Measurements from ENCODE around the gene STAM2.
"Not testable (repeated sequence)": the region's sequence is repeated elsewhere in the genome, so short reads cannot be mapped to it uniquely, and the experiment has no call there.

The STAM2 gene

DNA sequence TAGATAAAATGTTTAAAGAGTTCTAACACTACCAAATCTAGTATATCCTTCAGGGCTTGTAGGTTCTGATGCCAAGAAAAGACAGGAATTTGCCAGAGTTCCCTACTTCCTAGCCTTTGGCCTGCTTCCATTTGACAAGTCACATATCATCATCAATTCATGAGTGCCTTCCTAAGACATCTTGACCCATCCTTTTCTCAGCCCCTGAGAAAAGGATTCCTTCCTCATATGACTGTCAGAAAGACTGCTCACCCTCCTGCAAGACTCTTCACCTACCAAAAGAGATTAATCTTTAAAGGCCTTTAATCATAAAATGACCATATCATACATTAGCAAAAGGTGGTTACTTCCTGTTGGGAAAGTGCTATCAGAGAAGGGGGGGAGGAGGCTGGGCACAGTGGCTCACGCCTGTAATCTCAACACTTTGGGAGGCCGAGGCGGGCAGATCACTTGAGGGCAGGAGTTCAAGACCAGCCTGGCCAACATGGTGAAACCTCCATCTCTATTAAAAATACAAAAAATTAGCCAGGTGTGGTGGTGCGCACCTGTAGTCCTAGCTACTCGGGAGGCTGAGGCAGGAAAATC is 3.3 kb downstream of the STAM2 start:
- DNase-seq (ENCODE audit: low read depth): not testable (repeated sequence)

DNA sequence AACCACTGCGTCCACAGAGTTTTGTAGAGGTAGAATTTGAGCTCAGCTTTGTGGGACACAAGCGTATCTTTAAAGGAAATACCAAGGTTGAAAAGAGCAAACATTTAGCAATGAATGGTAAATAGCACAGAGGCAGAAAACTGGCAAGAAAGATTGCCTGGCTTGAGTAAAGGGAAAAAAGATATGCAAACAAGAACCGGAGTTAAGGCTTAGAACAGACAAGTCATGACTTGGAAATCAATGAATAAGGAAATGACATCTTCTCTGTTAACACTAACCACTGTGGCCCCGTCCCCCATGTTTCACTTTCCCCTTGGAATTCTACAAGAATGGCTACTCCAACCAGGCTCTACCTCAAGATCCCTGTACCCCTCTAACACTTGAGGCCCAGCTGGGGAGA is 3.8 kb downstream of the STAM2 start:
- DNase-seq (ENCODE audit: low read depth): no peak

DNA sequence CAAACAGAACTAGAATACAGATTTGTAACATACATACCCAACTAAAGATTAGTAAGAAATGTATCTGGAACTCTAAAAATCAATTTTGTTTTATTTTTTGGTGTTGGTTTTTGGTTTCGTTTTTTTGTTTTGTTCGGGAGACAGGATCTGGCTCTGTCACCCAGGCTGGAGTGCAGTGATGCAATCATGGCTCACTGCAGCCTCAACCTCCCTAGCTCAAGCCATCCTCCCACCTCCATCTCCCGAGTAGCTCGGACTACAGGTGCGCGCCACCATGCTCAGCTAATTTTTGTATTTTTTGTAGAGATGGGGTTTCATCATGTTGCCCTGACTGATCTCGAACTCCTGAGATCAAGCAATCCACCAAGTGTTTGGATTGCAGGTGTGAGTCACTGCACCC is 6.4 kb downstream of the STAM2 start:
- not testable (repeated sequence) for DNase-seq (ENCODE audit: low read depth)

DNA sequence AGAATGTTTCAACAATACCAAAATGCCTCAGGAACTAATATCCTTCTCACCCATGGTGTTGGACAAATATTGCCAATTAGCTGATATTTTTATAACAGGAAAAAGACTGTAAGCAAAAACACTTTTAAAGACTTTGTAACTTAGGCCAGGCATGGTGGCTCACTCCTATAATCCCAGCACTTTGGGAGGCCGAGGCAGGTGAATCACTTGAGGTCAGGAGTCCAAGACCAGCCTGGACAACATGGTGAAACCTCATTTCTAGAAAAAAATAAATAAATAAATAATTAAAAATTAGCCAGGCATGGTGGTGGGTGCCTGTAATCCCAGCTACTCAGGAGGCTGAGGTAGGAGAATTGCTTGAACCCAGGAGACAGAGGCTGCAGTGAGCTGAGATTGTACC is 8.1 kb downstream of the STAM2 start:
- not testable (repeated sequence) for DNase-seq (ENCODE audit: low read depth)

DNA sequence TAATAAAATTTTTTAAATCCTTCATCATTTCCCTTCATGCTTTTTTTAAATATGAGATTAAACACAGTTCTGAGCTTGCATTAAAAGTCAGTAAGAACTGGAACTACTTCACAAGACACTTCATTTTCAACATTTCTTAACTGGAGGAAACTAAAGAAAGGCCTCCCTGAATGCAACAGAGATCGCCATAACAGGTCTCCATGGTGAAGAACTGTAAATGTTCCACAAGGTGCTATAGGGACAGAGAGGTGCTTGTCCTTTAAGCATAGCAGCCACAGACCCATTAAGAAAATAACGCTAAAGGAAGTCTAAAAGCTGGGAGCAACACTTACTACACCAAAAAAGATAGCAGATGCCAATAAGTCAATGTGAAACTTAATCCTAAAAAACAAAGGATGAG is 8.5 kb downstream of the STAM2 start:
- DNase-seq (ENCODE audit: low read depth): no peak

DNA sequence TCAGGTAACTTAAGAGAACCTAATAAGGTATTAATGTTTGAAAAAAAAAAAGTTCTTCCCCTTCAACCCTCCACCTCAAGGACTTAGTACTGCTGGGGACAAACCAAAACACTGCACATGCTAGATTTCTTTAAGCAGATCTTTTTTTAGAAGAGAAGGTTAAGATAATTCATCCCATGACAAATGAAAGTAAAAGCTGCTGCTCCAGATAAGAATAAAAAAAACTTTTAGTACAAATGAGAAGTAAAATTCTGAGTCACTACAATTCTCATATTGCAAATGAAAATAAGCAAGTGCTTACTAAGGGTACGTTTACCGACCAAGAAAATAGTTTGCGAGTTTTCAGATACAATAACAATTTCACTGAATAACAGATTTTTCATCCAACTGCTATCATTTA is 8.9 kb downstream of the STAM2 start:
- DNase-seq (ENCODE audit: low read depth): no peak

DNA sequence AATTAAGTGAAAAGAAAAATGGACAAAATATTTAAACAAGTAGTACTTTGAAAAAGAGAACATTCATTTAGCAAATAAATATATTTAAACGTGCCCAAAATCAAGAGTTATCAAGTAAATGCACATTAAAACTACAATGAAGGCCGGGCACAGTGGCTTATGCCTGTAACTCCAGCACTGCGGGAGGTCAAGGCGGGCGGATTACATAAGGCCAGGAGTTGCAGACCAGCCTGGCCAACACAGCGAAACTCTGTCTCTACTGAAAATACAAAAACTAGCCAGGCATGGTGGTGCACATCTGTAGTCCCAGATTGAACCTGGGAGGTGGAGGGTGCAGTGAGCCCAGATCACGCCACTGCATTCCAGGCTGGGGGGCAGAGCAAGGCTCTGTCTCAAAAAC is 9.8 kb downstream of the STAM2 start:
- no peak for DNase-seq (ENCODE audit: low read depth)

DNA sequence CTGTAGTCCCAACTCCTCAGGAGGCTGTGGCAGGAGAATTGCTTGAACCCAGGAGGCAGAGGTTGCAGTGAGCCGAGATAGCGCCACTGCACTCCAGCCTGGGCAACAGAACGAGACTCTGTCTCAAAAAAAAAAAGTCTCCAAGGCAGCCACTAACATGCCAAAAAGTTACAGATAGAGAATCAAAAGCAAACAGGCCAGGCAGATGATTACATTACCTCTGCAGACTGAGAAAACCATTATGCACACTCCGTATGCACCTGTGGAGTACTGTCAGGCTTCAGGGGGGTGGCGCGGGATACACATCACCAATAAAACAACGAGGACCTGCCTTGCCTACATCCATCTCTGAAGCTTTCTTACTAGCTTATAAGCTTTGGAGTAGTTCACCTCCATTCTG is 10.3 kb downstream of the STAM2 start:
- DNase-seq (ENCODE audit: low read depth): no peak

DNA sequence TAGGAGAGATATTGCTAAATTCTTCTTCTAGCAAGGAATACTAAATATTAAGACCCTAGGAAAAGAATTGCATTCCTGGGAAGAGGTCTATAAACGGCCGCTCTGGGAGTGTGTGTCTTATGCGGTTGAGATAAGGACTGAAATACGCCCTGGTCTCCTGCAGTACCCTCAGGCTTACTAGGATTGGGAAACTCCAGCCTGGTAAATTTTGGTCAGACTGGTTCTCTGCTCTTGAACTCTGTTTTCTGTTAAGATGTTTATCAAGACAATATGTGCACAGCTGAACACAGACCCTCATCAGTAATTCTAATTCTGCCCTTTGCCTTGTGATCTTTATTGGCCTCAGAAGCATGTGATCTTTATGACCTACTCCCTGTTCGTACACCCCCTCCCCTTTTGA is 11.9 kb downstream of the STAM2 start:
- not testable (repeated sequence) for DNase-seq (ENCODE audit: low read depth)

DNA sequence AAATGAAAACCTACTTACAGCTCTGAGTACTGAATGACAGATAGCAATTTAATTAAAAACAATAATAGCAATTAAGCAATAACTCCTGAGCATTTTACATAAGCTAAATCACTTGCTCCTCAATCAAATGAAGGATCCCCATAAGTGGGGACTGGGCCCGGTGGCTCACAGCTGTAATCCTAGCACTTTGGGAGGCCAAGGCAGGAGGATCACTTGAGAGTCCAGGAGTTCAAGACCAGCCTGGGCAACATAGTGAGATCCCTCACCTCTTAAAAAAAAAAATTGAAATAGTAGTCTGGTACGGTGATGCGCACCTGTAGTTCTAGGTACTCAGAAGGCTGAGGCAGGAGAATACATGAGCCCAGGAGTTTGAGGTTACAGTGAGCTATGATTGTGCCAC is 13.4 kb downstream of the STAM2 start:
- no peak for DNase-seq (ENCODE audit: low read depth)

DNA sequence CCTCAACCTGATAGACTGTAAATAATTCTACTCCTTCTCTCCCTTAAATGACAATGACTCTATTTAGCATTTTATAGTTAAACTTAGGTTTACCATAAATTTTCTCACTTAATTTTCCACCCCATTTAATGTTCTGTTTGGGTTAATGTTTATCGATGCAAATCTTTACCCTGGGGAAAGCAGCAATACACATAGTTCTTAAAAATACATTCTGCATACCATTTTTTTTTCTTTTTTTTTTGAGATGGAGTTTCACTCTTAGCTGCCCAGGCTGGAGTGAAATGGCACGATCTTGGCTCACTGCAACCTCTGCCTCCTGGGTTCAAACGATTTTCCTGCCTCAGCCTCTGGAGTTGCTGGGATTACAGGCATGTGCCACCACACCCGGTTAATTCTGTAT is 14.0 kb downstream of the STAM2 start:
- no peak for DNase-seq (ENCODE audit: low read depth)

DNA sequence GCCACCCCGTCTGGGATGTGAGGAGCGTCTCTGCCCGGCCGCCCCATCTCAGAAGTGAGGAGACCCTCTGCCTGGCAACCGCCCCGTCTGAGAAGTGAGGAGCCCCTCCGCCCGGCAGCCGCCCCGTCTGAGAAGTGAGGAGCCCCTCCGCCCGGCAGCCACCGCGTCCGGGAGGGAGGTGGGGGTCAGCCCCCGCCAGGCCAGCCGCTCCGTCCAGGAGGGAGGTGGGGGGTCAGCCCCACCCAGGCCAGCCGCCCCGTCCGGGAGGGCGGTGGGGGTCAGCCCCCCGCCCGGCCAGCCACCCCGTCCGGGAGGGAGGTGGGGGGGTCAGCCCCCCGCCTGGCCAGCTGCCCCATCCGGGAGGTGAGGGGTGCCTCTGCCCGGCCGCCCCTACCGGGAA is 15.2 kb downstream of the STAM2 start:
- not testable (repeated sequence) for DNase-seq (ENCODE audit: low read depth)

DNA sequence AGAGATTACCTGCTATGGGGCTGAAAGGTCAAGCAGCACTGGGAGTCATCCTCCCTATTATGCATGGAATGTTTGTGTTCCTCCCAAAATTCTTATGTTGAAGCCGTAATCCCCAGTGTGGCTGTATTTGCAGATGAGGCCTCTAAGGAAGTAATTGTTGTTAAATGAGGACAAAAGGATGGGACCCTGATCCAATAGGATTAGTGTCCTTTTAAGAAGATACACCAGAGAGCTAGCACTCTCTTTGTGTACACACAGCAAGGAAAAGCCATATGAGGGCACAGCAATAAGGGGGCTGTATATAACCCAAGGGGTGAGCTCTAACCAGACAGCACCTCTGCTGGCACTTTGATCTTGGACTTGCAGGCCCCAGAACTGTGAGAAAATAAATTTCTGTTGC is 18.3 kb downstream of the STAM2 start:
- DNase-seq (ENCODE audit: low read depth): no peak

DNA sequence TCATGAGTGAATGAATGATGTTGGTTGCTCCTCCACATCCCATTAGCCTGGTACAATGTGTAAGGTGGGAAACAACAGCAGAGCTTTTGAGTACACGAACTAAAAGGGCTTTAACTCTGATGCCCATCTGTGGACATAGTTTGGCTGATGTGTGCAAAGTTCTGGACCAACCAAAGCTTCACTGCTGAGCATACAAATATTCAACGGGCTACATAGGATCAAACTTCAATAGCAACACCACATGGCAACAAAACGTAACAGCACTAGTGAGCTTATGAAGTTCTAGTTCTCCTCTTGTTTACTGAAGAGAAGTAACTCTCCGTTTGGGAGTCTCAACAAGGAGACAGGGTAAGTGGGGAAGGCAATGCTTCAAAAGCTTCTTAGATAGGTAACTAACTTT is 20.4 kb downstream of the STAM2 start:
- no peak for DNase-seq (ENCODE audit: low read depth)

DNA sequence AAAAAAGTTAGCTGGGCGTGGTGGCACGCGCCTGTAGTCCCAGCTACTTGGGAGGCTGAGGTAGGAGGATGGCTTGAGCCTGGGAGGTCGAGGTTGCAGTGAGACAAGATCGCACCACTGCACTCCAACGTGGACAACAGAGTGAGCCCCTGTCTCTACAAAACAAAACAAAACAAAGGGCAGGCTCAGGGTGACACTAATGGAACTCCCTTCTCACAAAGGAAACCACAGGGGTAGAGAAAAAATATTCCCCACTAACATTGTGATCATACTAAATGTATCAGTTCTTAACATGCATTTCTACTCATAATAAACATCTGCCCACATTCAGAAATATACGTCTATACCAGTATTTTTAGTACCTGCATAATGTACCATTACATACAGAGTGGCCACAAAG is 21.1 kb downstream of the STAM2 start:
- DNase-seq (ENCODE audit: low read depth): no peak

DNA sequence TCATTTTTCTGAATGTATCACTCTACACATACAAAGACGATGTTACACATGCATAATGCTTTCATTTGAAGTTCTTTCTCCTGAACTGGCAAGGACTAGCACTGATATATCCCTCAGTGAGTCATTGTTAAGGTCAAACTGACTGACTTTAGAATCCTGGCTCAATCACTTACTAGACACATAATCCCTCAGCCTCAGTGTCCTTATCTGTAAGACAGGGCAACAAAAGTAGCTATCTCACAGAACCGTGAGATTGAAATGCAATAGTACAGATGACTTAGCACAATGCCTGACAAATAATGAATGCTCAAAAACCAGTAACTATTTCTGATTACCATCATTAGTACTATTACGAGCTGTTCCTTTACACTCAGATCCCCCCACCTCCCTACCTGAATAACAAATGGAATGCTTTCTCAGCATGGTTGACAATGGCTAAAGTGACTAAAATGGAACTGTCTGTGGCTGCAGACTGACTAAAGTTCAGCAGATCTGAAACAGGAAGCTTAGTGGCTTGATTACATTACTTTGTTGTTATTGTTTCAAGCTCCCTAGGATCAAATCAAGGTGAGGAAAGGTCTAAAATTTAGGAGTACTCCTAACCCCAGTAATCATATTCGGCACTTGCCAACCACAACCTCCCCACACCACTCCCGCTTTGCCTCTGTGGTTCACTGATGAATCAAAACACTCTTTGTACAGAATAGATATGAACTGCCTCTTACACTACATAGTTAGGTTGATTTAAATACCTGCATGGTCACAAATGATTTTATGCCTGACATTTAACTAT is 40.9 kb downstream of the STAM2 start:
- no peak for DNase-seq (ENCODE audit: low read depth)

DNA sequence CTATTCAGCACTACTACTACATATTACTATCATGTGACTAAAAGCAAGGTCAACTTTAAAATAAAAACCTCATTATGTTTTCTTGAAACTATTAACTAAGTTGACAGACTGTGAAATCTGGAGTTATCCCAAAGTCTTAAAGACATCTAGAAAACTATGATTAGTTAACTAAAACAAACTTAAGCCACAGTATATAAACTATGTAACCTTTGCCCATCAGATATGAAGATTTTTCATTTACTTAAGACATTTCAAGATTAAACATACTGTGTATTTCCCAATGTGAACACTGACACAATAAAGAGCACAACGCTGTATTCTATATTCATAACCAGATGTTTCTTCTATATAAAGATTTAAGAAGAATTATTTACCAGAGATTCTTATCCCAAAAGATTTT is 43.3 kb downstream of the STAM2 start:
- DNase-seq (ENCODE audit: low read depth): no peak

DNA sequence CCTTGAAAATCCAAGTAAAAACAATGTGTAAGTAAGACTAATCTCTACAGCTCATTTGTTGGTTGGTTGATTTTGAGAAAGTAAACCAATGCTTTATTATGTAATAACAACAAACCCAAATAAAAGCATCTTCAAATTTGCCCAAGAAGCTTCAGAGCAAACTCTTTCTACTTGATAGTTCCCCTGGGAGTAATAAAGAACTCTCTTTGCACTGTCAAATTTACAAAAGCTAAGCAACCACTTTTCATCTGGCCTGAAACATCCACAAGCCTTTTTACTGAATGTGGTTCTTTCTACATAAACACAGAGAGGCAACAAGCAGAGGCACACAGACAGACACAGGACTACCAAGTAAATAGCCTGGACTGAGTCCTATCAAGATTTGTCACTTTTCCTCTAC is 47.9 kb downstream of the STAM2 start:
- DNase-seq (ENCODE audit: low read depth): no peak

DNA sequence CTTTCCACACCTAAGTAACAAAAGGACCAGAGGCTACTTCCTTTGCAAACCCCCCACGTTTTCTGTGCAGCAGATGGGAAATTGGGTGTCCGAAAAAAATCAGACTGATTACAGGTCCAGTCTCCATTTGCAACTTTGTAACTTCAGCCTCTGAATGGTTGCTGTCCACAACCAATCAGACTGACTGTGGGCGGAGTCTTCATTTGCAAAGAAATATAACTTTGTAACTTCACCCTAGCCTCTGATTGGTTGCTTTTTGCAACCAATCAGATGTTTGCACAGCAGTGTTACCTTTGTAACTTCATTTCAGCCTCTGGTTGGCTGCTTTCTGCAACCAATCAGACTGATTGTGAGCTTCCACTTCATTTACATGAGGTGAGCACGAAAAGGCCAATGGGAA is 48.9 kb downstream of the STAM2 start:
- DNase-seq (ENCODE audit: low read depth): no peak

DNA sequence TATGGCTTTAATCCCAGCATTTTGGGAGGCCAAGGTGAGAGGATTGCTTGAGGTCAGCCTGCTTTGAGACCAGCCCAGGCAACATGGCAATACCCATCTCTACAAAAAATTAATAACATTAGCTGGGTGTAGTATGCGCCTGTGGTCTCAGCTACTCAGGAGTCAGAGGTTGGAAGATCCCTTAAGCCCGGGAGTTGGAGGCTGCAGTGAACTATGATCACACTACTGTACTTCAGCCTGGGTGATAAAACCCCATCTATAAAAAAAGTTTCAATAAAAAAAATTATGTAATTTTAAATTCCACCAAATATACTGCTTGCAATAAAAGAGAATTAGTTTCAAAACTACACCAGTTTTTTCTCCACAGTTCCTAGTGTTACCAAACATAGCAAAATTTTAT is 53.4 kb downstream of the STAM2 start:
- no peak for DNase-seq (ENCODE audit: low read depth)

DNA sequence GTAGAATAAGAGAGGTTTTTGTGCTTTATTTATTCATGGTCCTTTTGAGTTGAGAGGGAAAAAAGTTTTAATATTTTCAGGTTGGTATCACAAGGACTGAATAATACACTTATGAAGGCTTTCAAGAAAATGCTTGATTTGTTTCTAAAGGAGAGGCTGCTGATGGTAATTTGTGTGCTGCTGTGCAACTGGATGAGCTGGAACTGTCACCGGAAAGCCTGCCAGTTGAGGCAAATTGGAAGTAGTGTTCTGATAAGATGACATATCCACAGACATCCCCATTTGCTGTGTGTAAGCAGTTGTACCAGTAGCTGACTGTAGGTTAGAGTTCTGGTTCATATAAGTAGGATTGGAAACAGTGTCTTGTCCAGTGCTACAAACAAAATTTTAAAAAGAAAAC is 55.1 kb downstream of the STAM2 start:
- DNase-seq (ENCODE audit: low read depth): no peak

DNA sequence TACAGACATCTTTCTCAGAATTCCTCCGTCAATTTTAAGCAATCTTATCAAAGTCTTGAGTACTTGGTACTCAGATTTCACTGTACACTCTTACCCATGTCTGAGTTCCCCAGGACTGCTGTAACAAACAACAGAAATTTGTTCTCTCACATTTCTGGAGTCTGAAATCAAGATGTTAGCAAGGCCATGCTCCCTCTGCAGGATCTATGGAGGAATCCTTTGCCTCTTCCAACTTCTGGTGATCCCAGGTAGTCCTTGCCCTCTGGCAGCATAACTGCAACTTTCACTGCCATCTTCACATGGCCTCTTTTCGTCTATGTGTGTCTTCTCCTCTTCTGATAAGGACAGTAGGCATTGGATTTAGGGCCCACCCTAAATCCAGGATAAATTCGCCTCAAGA is 59.6 kb downstream of the STAM2 start:
- DNase-seq (ENCODE audit: low read depth): no peak

DNA sequence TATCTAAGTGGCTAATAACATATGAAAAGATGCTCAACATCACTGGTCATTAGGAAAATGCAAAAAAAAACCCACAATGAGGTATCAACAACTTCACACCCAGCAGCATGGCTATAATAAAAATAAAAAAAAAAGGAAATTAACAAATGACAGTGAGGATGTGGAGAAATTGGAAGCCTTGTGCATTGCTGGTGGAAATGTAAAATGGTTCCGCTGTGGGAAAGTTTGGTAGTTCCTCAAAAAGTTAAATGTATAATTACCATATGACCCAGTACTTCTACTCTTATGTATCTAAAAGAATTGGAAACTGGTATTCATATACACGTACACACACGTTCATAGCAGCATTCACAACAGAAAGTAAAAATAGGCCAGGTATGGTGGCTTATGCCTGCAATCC is 61.2 kb downstream of the STAM2 start:
- DNase-seq (ENCODE audit: low read depth): no peak

DNA sequence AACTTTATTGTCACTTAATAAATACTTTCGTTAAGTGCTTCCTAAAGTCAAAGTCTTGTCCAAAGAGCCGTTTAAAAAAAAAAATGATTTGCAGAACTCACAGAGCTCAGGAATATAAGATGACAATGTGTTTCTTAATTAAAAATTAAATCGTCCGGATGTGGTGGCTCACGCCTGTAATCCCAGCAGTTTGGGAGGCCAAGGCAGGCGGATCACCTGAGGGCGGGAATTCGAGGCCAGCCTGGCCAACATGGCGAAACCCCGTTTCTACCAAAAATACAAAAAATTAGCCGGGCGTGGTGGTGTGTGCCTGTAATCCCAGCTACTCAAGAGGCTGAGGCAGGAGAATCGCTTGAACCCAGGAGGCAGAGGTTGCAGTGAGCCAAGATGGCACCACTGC is 68.4 kb downstream of the STAM2 start:
- not testable (repeated sequence) for DNase-seq (ENCODE audit: low read depth)

Measured in fibroblast of the conjunctiva (primary cell).